ENCODE results near the gene HDGFL3. TPM values are rescaled to one million over a fixed set of nuclear protein-coding genes. Genes with fewer than 3 reads are reported as not detected.

HDGFL3 gene
- total RNA-seq = 10 to 100 TPM; 26.7 to 28.2 TPM

GRCh38 chr15:83207660-83208366, at the start of gene HDGFL3:
HDGFL3 (minus strand) TSS chr15:83207823; CDS start chr15:83207414, 409 bp downstream.

GRCh38 chr15:83106994-83107840, 100.4 kb downstream of the HDGFL3 start, which contains the start of gene TM6SF1:
TM6SF1 (plus strand) TSS chr15:83107645; CDS start chr15:83107681, 36 bp downstream.

Other genes with a start within 250 kb of the HDGFL3 start
- gene RAMAC, start 221.6 kb downstream of the HDGFL3 start, total RNA-seq = 10 to 100 TPM; 24.5 to 25.4 TPM
- gene C15orf40, start 196.2 kb downstream of the HDGFL3 start, total RNA-seq = 10 to 100 TPM; 22.7 to 26.8 TPM
- 10 to 100 TPM; 47.9 to 51.4 TPM for gene BTBD1, start 140.6 kb downstream of the HDGFL3 start, total RNA-seq
- gene TM6SF1, start 100.2 kb downstream of the HDGFL3 start, total RNA-seq = 10 to 100 TPM; 15.2 to 16.6 TPM
- gene BNC1, start 76.8 kb upstream of the HDGFL3 start, total RNA-seq = not detected
- not detected for gene SH3GL3, start 239.5 kb upstream of the HDGFL3 start, total RNA-seq